ENCODE results near the gene ANKS6.

DNA sequence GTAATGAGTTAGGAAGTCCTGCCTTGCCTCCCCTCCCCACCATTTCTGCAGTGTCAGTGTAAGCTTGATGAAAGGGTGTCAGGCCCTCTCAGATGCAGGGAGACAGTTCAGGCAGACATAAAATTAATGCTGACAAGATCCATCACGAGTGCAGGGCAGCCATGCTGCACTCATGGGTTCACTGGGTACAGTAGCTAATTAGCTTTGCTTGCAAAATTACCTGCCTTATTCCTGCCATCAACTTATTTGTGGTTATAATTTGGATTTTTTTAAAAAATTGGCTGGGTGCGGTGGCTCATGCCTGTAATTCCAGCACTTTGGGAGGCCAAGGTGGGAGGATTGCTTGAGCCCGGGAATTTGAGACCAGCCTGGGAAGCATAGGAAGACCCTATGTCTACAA, 29.1 kb upstream of the ANKS6 start:
- TF ChIP-seq POLR2AphosphoS5 (IDR thresholded peaks at IDR 0.05; ENCODE audit: low read depth, low read length) (no peak), TAF1 (IDR thresholded peaks at IDR 0.05; ENCODE audit: borderline replicate concordance, low read depth, low read length) (no peak)

Data from GM12892 (cell line).